ENCODE results near the gene LUZP2.

LUZP2 gene

DNA sequence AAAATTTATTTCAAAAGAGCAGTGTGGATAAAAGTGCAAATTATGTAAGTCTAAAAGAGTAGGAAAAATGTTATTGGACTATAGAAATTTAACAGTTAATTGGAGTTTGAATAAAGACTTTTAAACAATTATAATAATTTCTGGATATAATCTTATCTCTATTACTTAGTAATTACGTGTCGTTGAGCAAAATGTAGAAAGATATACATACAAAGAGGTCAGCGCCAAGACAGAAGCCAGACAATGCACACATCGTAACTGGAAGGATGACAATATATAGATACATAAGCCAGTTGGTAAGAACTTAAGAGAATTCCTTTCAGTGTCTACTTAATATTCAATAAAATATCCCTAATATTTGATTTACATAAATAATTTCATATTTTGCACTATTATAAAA lies 157.0 kb downstream of the LUZP2 start:
- H3K4me3 ChIP-seq (replicated peaks; ENCODE audit: low read depth, low read length) = no peak overlapping the region
- TF ChIP-seq, protein P1, sequence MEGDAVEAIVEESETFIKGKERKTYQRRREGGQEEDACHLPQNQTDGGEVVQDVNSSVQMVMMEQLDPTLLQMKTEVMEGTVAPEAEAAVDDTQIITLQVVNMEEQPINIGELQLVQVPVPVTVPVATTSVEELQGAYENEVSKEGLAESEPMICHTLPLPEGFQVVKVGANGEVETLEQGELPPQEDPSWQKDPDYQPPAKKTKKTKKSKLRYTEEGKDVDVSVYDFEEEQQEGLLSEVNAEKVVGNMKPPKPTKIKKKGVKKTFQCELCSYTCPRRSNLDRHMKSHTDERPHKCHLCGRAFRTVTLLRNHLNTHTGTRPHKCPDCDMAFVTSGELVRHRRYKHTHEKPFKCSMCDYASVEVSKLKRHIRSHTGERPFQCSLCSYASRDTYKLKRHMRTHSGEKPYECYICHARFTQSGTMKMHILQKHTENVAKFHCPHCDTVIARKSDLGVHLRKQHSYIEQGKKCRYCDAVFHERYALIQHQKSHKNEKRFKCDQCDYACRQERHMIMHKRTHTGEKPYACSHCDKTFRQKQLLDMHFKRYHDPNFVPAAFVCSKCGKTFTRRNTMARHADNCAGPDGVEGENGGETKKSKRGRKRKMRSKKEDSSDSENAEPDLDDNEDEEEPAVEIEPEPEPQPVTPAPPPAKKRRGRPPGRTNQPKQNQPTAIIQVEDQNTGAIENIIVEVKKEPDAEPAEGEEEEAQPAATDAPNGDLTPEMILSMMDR (IDR thresholded peaks at IDR 0.05; ENCODE audit: insufficient read depth, low read length, poor library complexity, severe bottlenecking) = no peak
- H3K36me3 ChIP-seq (ENCODE audit: control insufficient read depth, insufficient read depth, low read length) = no peaks in the 10 kb centered on the region
- no peaks in the 10 kb centered on the region for H3K27me3 ChIP-seq (replicated peaks; ENCODE audit: control insufficient read depth, insufficient read depth, low read length)
- no peak for DNase-seq (ENCODE audit: extremely low read depth, insufficient read length)

DNA sequence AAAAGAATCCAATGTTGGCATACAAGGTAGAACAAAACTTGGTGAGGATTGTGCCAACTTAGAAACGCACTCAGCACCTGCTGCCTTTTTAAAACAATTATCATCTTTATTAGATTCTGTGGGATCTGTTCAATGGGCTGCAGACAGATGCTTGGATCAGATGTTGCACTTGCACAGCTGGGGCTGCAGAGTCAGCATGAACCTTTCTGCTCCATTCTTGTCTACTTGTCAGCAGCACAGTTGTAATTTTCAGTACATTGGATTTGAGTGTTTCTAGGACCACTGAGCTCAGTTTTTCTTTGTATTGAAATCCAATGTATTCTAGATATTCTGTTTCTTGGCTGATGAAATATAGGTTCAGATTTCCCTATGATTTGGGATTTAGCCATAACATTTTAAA lies 164.5 kb downstream of the LUZP2 start:
- Histone ChIP-seq H3K4me3 (replicated peaks; ENCODE audit: low read depth, low read length) (no peak overlapping the region), H3K27me3 (replicated peaks; ENCODE audit: control insufficient read depth, insufficient read depth, low read length) (no peaks in the 10 kb centered on the region), H3K36me3 (ENCODE audit: control insufficient read depth, insufficient read depth, low read length) (no peaks in the 10 kb centered on the region)
- DNase-seq (ENCODE audit: extremely low read depth, insufficient read length) = no peak
- TF ChIP-seq, protein P1 (IDR thresholded peaks at IDR 0.05; ENCODE audit: insufficient read depth, low read length, poor library complexity, severe bottlenecking) = no peak

DNA sequence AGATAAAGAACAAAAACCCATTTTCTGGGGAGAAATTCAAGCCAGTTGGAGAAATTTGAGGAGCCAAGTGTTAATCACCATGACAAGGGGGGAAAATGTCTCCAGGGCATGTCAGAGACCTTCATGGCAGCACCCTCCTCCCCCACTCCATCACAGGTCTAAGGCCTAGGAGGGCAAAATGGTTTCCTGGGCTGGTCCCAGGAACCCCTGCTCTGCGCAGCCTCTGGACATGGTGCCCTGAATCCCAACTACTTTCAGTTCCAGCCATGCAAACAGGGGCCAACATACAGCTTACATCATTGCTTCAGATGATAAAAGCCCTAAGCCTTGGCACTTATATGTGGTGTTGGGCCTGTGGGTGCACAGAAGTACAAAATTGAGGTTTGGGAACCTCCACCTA lies 167.5 kb downstream of the LUZP2 start:
- Histone ChIP-seq H3K4me3 (replicated peaks; ENCODE audit: low read depth, low read length) (no peak overlapping the region), H3K36me3 (ENCODE audit: control insufficient read depth, insufficient read depth, low read length) (no peaks in the 10 kb centered on the region), H3K27me3 (replicated peaks; ENCODE audit: control insufficient read depth, insufficient read depth, low read length) (no peaks in the 10 kb centered on the region)
- TF ChIP-seq, protein P1 (IDR thresholded peaks at IDR 0.05; ENCODE audit: insufficient read depth, low read length, poor library complexity, severe bottlenecking) = no peak
- DNase-seq (ENCODE audit: extremely low read depth, insufficient read length) = no peak

DNA sequence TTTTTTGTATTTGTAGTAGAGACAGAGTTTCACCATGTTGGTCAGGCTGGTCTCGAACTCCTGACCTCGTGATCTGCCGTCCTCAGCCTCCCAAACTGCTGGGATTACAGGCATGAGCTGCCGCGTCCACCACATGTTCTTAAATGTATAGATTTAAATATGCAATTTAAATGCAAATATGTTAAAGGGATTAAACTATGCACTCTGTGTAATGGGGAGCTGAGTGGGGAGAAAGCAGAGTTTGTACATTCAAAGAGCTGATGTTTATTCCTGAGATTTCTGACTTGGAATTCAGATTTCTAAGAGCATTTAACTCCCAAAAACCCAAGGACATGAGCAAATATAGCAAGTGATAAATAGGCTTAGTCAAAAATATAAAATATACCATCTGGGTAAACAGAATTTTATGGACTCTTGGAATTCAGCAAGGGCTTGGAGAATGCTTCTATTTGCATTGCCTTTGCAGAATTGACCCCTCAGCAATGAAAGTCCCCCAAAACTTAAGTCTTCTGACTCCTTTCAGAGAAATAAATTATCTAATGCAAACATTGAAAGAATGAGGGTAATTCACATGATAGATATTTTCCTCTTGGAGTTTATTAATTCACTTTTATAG lies 170.6 kb downstream of the LUZP2 start:
- TF ChIP-seq, protein P1 (IDR thresholded peaks at IDR 0.05; ENCODE audit: insufficient read depth, low read length, poor library complexity, severe bottlenecking) = no peak
- no peak overlapping the region for H3K4me3 ChIP-seq (replicated peaks; ENCODE audit: low read depth, low read length)
- no peak for DNase-seq (ENCODE audit: extremely low read depth, insufficient read length)
- H3K36me3 ChIP-seq (ENCODE audit: control insufficient read depth, insufficient read depth, low read length) = no peaks in the 10 kb centered on the region
- no peaks in the 10 kb centered on the region for H3K27me3 ChIP-seq (replicated peaks; ENCODE audit: control insufficient read depth, insufficient read depth, low read length)

DNA sequence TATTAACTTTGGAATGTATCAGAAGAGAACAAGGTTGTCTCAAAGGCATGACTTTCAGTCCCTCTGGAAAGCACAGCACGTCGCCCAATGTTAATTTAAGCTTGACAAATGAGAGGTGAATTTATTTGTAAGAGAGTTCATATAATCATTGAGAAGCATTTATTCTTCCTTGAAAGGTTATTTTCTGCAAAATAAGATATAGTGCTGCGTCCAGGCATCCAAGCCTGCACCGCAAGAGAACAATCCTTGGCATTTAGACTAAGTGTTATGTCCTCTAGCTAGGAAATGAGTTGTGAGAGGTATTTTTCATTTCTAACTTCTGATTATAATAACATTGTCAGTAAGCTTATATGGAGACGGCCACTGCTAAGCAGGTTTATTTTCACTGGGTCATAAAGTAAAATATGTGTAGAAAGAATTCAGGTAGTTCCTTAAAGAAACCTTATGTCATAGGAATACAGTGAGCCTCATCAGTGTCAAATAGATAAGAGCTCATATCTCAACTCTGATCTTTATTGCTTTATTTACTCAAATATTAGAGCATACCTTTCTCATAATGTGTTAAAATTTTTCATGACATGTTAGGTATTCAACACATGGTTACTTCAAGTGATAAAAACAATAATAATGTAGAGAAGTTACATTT lies 182.0 kb downstream of the LUZP2 start:
- Histone ChIP-seq H3K36me3 (ENCODE audit: control insufficient read depth, insufficient read depth, low read length) (no peaks in the 10 kb centered on the region), H3K27me3 (replicated peaks; ENCODE audit: control insufficient read depth, insufficient read depth, low read length) (no peaks in the 10 kb centered on the region), H3K4me3 (replicated peaks; ENCODE audit: low read depth, low read length) (no peak overlapping the region)
- TF ChIP-seq, protein P1 (IDR thresholded peaks at IDR 0.05; ENCODE audit: insufficient read depth, low read length, poor library complexity, severe bottlenecking) = no peak
- DNase-seq (ENCODE audit: extremely low read depth, insufficient read length) = no peak
